ENCODE results near the gene GALM. TPM values are rescaled to one million over a fixed set of nuclear protein-coding genes. Genes with fewer than 3 reads are reported as not detected.

GALM gene
- total RNA-seq, 2 experiments from 2014 or later: 31.3 to 31.9 TPM

GRCh38 chr2:38765149-38765548, 99.2 kb downstream of the GALM start:
- Mint-ChIP-seq H3K27ac (no peak overlapping the region), H3K27me3 (ENCODE audit: low read depth) (no peaks in the 10 kb centered on the region), H3K9me3 (no peaks in the 10 kb centered on the region), H3K4me1 (ENCODE audit: low read depth) (peaks cover 1% of the 10 kb centered on the region), H3K4me3 (no peak overlapping the region), H3K36me3 (ENCODE audit: low read depth) (no peaks in the 10 kb centered on the region)
- DNase-seq: no peak
- intact Hi-C loops (cut with micrococcal nuclease): no loop called here
- CTCF ChIA-PET: no interaction called here

GRCh38 chr2:38765551-38765950, 99.6 kb downstream of the GALM start:
- CTCF ChIA-PET: no interaction called here
- intact Hi-C loops (cut with micrococcal nuclease): no loop called here
- Mint-ChIP-seq H3K4me1 (ENCODE audit: low read depth) (peaks cover 1% of the 10 kb centered on the region), H3K9me3 (no peaks in the 10 kb centered on the region), H3K27ac (no peak overlapping the region), H3K4me3 (no peak overlapping the region), H3K36me3 (ENCODE audit: low read depth) (no peaks in the 10 kb centered on the region), H3K27me3 (ENCODE audit: low read depth) (no peaks in the 10 kb centered on the region)
- DNase-seq: no peak

GRCh38 chr2:38771632-38772031, 105.7 kb downstream of the GALM start:
- no peaks in the 10 kb centered on the region for H3K36me3 Mint-ChIP-seq (ENCODE audit: low read depth)
- H3K27me3 Mint-ChIP-seq (ENCODE audit: low read depth): peaks cover 10% of the 10 kb centered on the region
- no peaks in the 10 kb centered on the region for H3K9me3 Mint-ChIP-seq
- CTCF ChIA-PET: no interaction called here
- H3K4me3 Mint-ChIP-seq: no peak overlapping the region
- DNase-seq: no peak
- intact Hi-C loops (cut with micrococcal nuclease): no loop called here
- H3K4me1 Mint-ChIP-seq (ENCODE audit: low read depth): no peaks in the 10 kb centered on the region
- no peak overlapping the region for H3K27ac Mint-ChIP-seq

GRCh38 chr2:38775097-38775920, 109.4 kb downstream of the GALM start:
- no peak overlapping the region for H3K27ac Mint-ChIP-seq
- H3K36me3 Mint-ChIP-seq (ENCODE audit: low read depth): peaks cover 4% of the 10 kb centered on the region
- H3K4me1 Mint-ChIP-seq (ENCODE audit: low read depth): peaks cover 6% of the 10 kb centered on the region
- CTCF ChIA-PET: interaction anchor here (0.6 kb wide), 1 partner anchor 1989 kb away, joined by 4 read pairs; no protein-coding TSS in a partner anchor
- peaks cover 10% of the 10 kb centered on the region for H3K27me3 Mint-ChIP-seq (ENCODE audit: low read depth)
- no peaks in the 10 kb centered on the region for H3K9me3 Mint-ChIP-seq
- intact Hi-C loops (cut with micrococcal nuclease): loop anchor here (5.0 kb wide), 1 partner anchor 33 kb away; no protein-coding TSS in a partner anchor
- H3K4me3 Mint-ChIP-seq: no peak overlapping the region
- DNase-seq: no peak

GRCh38 chr2:38775921-38776225, 110.0 kb downstream of the GALM start:
- peaks cover 6% of the 10 kb centered on the region for H3K4me1 Mint-ChIP-seq (ENCODE audit: low read depth)
- H3K27me3 Mint-ChIP-seq (ENCODE audit: low read depth): peaks cover 10% of the 10 kb centered on the region
- no peaks in the 10 kb centered on the region for H3K9me3 Mint-ChIP-seq
- intact Hi-C loops (cut with micrococcal nuclease): loop anchor here (5.0 kb wide), 1 partner anchor 34 kb away; no protein-coding TSS in a partner anchor
- DNase-seq: no peak
- H3K36me3 Mint-ChIP-seq (ENCODE audit: low read depth): peaks cover 10% of the 10 kb centered on the region
- no peak overlapping the region for H3K4me3 Mint-ChIP-seq
- CTCF ChIA-PET: interaction anchor here (0.6 kb wide), 1 partner anchor 1990 kb away, joined by 4 read pairs; no protein-coding TSS in a partner anchor
- H3K27ac Mint-ChIP-seq: no peak overlapping the region

GRCh38 chr2:38776531-38776930, 110.6 kb downstream of the GALM start:
- CTCF ChIA-PET: no interaction called here
- H3K27me3 Mint-ChIP-seq (ENCODE audit: low read depth): peaks cover 10% of the 10 kb centered on the region
- H3K4me1 Mint-ChIP-seq (ENCODE audit: low read depth): peaks cover 8% of the 10 kb centered on the region
- no peak overlapping the region for H3K27ac Mint-ChIP-seq
- H3K9me3 Mint-ChIP-seq: no peaks in the 10 kb centered on the region
- H3K4me3 Mint-ChIP-seq: peak overlapping the region; percentile 46
- peaks cover 16% of the 10 kb centered on the region for H3K36me3 Mint-ChIP-seq (ENCODE audit: low read depth)
- intact Hi-C loops (cut with micrococcal nuclease): loop anchor here (5.0 kb wide), 1 partner anchor 34 kb away; no protein-coding TSS in a partner anchor
- DNase-seq: no peak

GRCh38 chr2:38778687-38779082, 112.8 kb downstream of the GALM start:
- intact Hi-C loops (cut with micrococcal nuclease): loop anchor here (1.0 to 5.0 kb wide), 7 partner anchors 27 to 401 kb away; partner anchors contain the start of genes ATL2, DHX57, MORN2 and SRSF7
- no peak for DNase-seq
- CTCF ChIA-PET: interaction anchor here (1.0 kb wide), 1 partner anchor 36 kb away, joined by 3 read pairs; no protein-coding TSS in a partner anchor
- Mint-ChIP-seq H3K27ac (peak overlapping the region; percentile 89), H3K4me1 (ENCODE audit: low read depth) (peaks cover 11% of the 10 kb centered on the region), H3K27me3 (ENCODE audit: low read depth) (peaks cover 10% of the 10 kb centered on the region), H3K36me3 (ENCODE audit: low read depth) (peaks cover 20% of the 10 kb centered on the region), H3K9me3 (no peaks in the 10 kb centered on the region), H3K4me3 (peak overlapping the region; percentile 95)

- intact Hi-C loops (cut with micrococcal nuclease): no loop called here
- Mint-ChIP-seq H3K4me1 (ENCODE audit: low read depth) (peaks cover 11% of the 10 kb centered on the region), H3K36me3 (ENCODE audit: low read depth) (peaks cover 15% of the 10 kb centered on the region), H3K4me3 (no peak overlapping the region), H3K27ac (no peak overlapping the region), H3K27me3 (ENCODE audit: low read depth) (no peaks in the 10 kb centered on the region), H3K9me3 (no peaks in the 10 kb centered on the region)
- no peak for DNase-seq
- CTCF ChIA-PET: no interaction called here
Measured at GRCh38 chr2:38783586-38783985, 117.7 kb downstream of the GALM start.

Other genes starting within 250 kb of the GALM start
- 10 to 100 TPM; 54.4 to 57.3 TPM for gene HNRNPLL, start 63.2 kb upstream of the GALM start, total RNA-seq
- 100 to 1,000 TPM; 212 to 217 TPM for gene SRSF7, start 85.2 kb downstream of the GALM start, total RNA-seq
- 10 to 100 TPM; 23.7 to 24.5 TPM for gene GEMIN6, start 112.1 kb downstream of the GALM start, total RNA-seq
- gene DHX57, start 209.8 kb downstream of the GALM start, total RNA-seq: 10 to 100 TPM; 10.8 to 12.5 TPM
- 1 to 10 TPM; 5.1 to 6.2 TPM for gene MORN2, start 209.9 kb downstream of the GALM start, total RNA-seq
- gene ARHGEF33, start 223.8 kb downstream of the GALM start, total RNA-seq: not detected